AG04449 (cell line): ENCODE results near the gene NRXN2.

Experiments used
- CTCF ChIA-PET: fragments of 350-600 bp; formaldehyde crosslinking; extraction: SDS; loops from one replicate; lab custom pipeline; 2021; ENCODE audit warnings: antibody characterized with exemption; lab: Yijun Ruan, JAX
- POLR2A ChIA-PET: fragments of 400-600, 350-600 bp; formaldehyde crosslinking; extraction: SDS; loops from one replicate; lab custom pipeline; 2020; ENCODE audit warnings: antibody characterized with exemption, inconsistent platforms; lab: Yijun Ruan, JAX
- DNase-seq: peaks from one replicate; pipeline ENCODE4 v3.0.0-alpha.2; 2010; ENCODE audit warnings: low read depth, low spot score
- H3K4me3 ChIP-seq: 2 replicates; pipeline ENCODE4 v1.5.1; 2011; ENCODE audit warnings: low read depth, mild to moderate bottlenecking, control low read depth, low read length
- CTCF ChIP-seq: IDR thresholded peaks from one replicate; pipeline ENCODE4 v1.5.1; 2011; ENCODE audit warnings: mild to moderate bottlenecking, moderate library complexity, low read length, control low read depth, inconsistent platforms; ENCODE audit not compliant: insufficient read depth; ENCODE audit errors: missing control alignments

The NRXN2 gene

GRCh38 chr11:64695548-64695947 is 27.4 kb downstream of the NRXN2 start:
- H3K4me3 ChIP-seq, result no peak overlapping the region
- ChIA-PET POLR2A (no interaction called here), CTCF (no interaction called here)
- DNase-seq, result no peak
- TF ChIP-seq CTCF, result no peak

GRCh38 chr11:64694821-64695365 is 28.1 kb downstream of the NRXN2 start:
- POLR2A ChIA-PET, result no interaction called here
- no peak for DNase-seq

GRCh38 chr11:64694026-64694755 is 28.8 kb downstream of the NRXN2 start:
- TF ChIP-seq CTCF, result no peak
- no peak overlapping the region for H3K4me3 ChIP-seq
- no peak for DNase-seq
- POLR2A ChIA-PET, result no interaction called here
- CTCF ChIA-PET, result interaction anchor here (1.1 to 1.7 kb wide), 2 partner anchors 9 to 339 kb away, joined by 3 to 5 read pairs; no protein-coding TSS in a partner anchor

More at GRCh38 chr11:64694821-64695365, 28.1 kb downstream of the NRXN2 start:
- no peak overlapping the region for H3K4me3 ChIP-seq
- CTCF ChIA-PET, result interaction anchor here (1.1 to 1.7 kb wide), 2 partner anchors 10 to 340 kb away, joined by 3 to 5 read pairs; no protein-coding TSS in a partner anchor
- TF ChIP-seq CTCF, result no peak

- POLR2A ChIA-PET, result no interaction called here
- no peak overlapping the region for H3K4me3 ChIP-seq
- CTCF ChIA-PET, result interaction anchor here (0.6 kb wide), 1 partner anchor 637 kb away, joined by 3 read pairs; no protein-coding TSS in a partner anchor
- DNase-seq, result no peak
- TF ChIP-seq CTCF, result no peak
Observed at GRCh38 chr11:64692764-64693331, 30.1 kb downstream of the NRXN2 start.

- CTCF ChIA-PET, result interaction anchor here (0.7 to 5.2 kb wide), 9 partner anchors 7 to 204 kb away, joined by 3 to 60 read pairs (median 5); no protein-coding TSS in a partner anchor
- POLR2A ChIA-PET, result no interaction called here
- H3K4me3 ChIP-seq, result no peak overlapping the region
- no peak for DNase-seq
- no peak for TF ChIP-seq CTCF
Observed at GRCh38 chr11:64691543-64691942, 31.5 kb downstream of the NRXN2 start.

- TF ChIP-seq CTCF, result no peak
- DNase-seq, result no peak
- ChIA-PET CTCF (interaction anchor here (0.5 to 5.2 kb wide), 12 partner anchors 9 to 204 kb away, joined by 3 to 79 read pairs (median 14); partner anchors contain the start of gene NRXN2), POLR2A (no interaction called here)
- no peak overlapping the region for H3K4me3 ChIP-seq
Observed at GRCh38 chr11:64690235-64690634, 32.8 kb downstream of the NRXN2 start.
